Gastrocnemius medialis (tissue), 4 donors: ENCODE measurements around the gene NEDD4L.

Experiments
- POLR2A ChIP-seq, 2 donors: fragments of 450-650 bp; IDR thresholded peaks; one replicate each; pipeline ENCODE4 v1.6.1; 2017; ENCODE audit warnings: antibody characterized with exemption in 2 of 2, mild to moderate bottlenecking in 2 of 2, moderate library complexity in 2 of 2
- TF ChIP-seq, protein P1 (sequence below), 5 experiments: fragments of 450-650 bp in 3 of 5; fragments of 200-600 bp in 2 of 5; sonication (generic) in 2 of 5; IDR thresholded peaks in 4 of 5; conservative IDR thresholded peaks in 1 of 5; 1 replicate in 4 of 5; 2 replicates in 1 of 5; pipeline ENCODE4 v1.5.1; 2016 to 2019; ENCODE audit warnings: antibody characterized with exemption in 5 of 5, mild to moderate bottlenecking in 3 of 5, moderate library complexity in 3 of 5

- TF ChIP-seq, protein P1, sequence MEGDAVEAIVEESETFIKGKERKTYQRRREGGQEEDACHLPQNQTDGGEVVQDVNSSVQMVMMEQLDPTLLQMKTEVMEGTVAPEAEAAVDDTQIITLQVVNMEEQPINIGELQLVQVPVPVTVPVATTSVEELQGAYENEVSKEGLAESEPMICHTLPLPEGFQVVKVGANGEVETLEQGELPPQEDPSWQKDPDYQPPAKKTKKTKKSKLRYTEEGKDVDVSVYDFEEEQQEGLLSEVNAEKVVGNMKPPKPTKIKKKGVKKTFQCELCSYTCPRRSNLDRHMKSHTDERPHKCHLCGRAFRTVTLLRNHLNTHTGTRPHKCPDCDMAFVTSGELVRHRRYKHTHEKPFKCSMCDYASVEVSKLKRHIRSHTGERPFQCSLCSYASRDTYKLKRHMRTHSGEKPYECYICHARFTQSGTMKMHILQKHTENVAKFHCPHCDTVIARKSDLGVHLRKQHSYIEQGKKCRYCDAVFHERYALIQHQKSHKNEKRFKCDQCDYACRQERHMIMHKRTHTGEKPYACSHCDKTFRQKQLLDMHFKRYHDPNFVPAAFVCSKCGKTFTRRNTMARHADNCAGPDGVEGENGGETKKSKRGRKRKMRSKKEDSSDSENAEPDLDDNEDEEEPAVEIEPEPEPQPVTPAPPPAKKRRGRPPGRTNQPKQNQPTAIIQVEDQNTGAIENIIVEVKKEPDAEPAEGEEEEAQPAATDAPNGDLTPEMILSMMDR (IDR thresholded peaks at IDR 0.05 in 4 of 5, conservative IDR thresholded peaks at IDR 0.05 in 1 of 5): no peak
- no peak for TF ChIP-seq POLR2A (IDR thresholded peaks at IDR 0.05)
Measured at GRCh38 chr18:58046093-58046793, 2.2 kb downstream of the NEDD4L start.
